ENCODE measurements around the gene FAM43B. TPM values are rescaled to one million over a fixed set of nuclear protein-coding genes. Genes with fewer than 3 reads are reported as not detected.

FAM43B gene
- total RNA-seq, 1 donor from 2014 or later = 0.75 TPM

GRCh38 chr1:20596106-20596505 lies 43.7 kb downstream of the FAM43B start:
- Mint-ChIP-seq H3K27me3 (ENCODE audit: low read depth) (peaks cover 28% of the 10 kb centered on the region), H3K36me3 (ENCODE audit: low read depth) (no peaks in the 10 kb centered on the region)

GRCh38 chr1:20597650-20598049 lies 45.3 kb downstream of the FAM43B start:
- no peak overlapping the region for H3K4me3 Mint-ChIP-seq
- peaks cover 15% of the 10 kb centered on the region for H3K27me3 Mint-ChIP-seq (ENCODE audit: low read depth)
- no peak overlapping the region for H3K27ac Mint-ChIP-seq (ENCODE audit: unreplicated experiment)
- H3K9me3 Mint-ChIP-seq = no peaks in the 10 kb centered on the region
- no peaks in the 10 kb centered on the region for H3K36me3 Mint-ChIP-seq (ENCODE audit: low read depth)
- H3K4me1 Mint-ChIP-seq = no peaks in the 10 kb centered on the region
- DNase-seq (ENCODE audit: low read depth, low spot score) = no peak
- no peak for TF ChIP-seq CTCF (conservative IDR thresholded peaks at IDR 0.05)

More at GRCh38 chr1:20596106-20596505, 43.7 kb downstream of the FAM43B start:
- no peak for DNase-seq (ENCODE audit: low read depth, low spot score)
- Mint-ChIP-seq H3K4me1 (no peaks in the 10 kb centered on the region), H3K27ac (ENCODE audit: unreplicated experiment) (no peak overlapping the region), H3K9me3 (no peaks in the 10 kb centered on the region), H3K4me3 (no peak overlapping the region)
- TF ChIP-seq CTCF (conservative IDR thresholded peaks at IDR 0.05) = no peak

GRCh38 chr1:20600156-20600555 lies 47.8 kb downstream of the FAM43B start:
- TF ChIP-seq CTCF (conservative IDR thresholded peaks at IDR 0.05) = no peak
- Mint-ChIP-seq H3K4me1 (no peaks in the 10 kb centered on the region), H3K4me3 (no peak overlapping the region), H3K27ac (ENCODE audit: unreplicated experiment) (no peak overlapping the region), H3K27me3 (ENCODE audit: low read depth) (peaks cover 2% of the 10 kb centered on the region), H3K9me3 (peaks cover 3% of the 10 kb centered on the region), H3K36me3 (ENCODE audit: low read depth) (no peaks in the 10 kb centered on the region)
- no peak for DNase-seq (ENCODE audit: low read depth, low spot score)

GRCh38 chr1:20601129-20601825 lies 48.9 kb downstream of the FAM43B start:
- no peak overlapping the region for H3K4me3 Mint-ChIP-seq
- TF ChIP-seq CTCF (conservative IDR thresholded peaks at IDR 0.05) = no peak
- H3K4me1 Mint-ChIP-seq = no peaks in the 10 kb centered on the region
- no peaks in the 10 kb centered on the region for H3K27me3 Mint-ChIP-seq (ENCODE audit: low read depth)
- H3K36me3 Mint-ChIP-seq (ENCODE audit: low read depth) = no peaks in the 10 kb centered on the region
- DNase-seq (ENCODE audit: low read depth, low spot score) = no peak
- H3K27ac Mint-ChIP-seq (ENCODE audit: unreplicated experiment) = no peak overlapping the region
- H3K9me3 Mint-ChIP-seq = peaks cover 3% of the 10 kb centered on the region

GRCh38 chr1:20602851-20603450 lies 50.6 kb downstream of the FAM43B start:
- Mint-ChIP-seq H3K27me3 (ENCODE audit: low read depth) (peaks cover 3% of the 10 kb centered on the region), H3K4me3 (no peak overlapping the region), H3K27ac (ENCODE audit: unreplicated experiment) (no peak overlapping the region), H3K4me1 (no peaks in the 10 kb centered on the region), H3K36me3 (ENCODE audit: low read depth) (no peaks in the 10 kb centered on the region), H3K9me3 (peaks cover 3% of the 10 kb centered on the region)
- TF ChIP-seq CTCF (conservative IDR thresholded peaks at IDR 0.05) = no peak
- no peak for DNase-seq (ENCODE audit: low read depth, low spot score)
